Trophoblast cell (in vitro differentiated cells and primary cell): ENCODE measurements around the gene ZNF45.
A peak's percentile ranks its signal among the peaks of the same experiment; 100 is the strongest.

Source experiments
- DNase-seq, 2 donors: peaks; one replicate each; pipeline ENCODE4 v3.0.0-alpha.2; 2016
- H2AFZ ChIP-seq: 2 replicates; pipeline ENCODE4 v1.6.1; 2013; ENCODE audit warnings: low read length, moderate library complexity, mild to moderate bottlenecking; ENCODE audit not compliant: insufficient read depth, poor library complexity
- H2AK5ac ChIP-seq: 2 replicates; pipeline ENCODE4 v1.6.1; 2013; ENCODE audit warnings: mild to moderate bottlenecking, low read length
- H2BK120ac ChIP-seq: 2 replicates; pipeline ENCODE4 v1.6.1; 2013; ENCODE audit warnings: low read length, mild to moderate bottlenecking, moderate library complexity; ENCODE audit not compliant: insufficient read depth, poor library complexity
- H2BK12ac ChIP-seq: 2 replicates; pipeline ENCODE4 v1.6.1; 2013; ENCODE audit warnings: mild to moderate bottlenecking, low read length, moderate library complexity
- H2BK5ac ChIP-seq: 2 replicates; pipeline ENCODE4 v1.6.1; 2013; ENCODE audit warnings: low read length, low read depth, moderate library complexity, mild to moderate bottlenecking; ENCODE audit not compliant: poor library complexity
- H3K14ac ChIP-seq: 2 replicates; pipeline ENCODE4 v1.6.1; 2013; ENCODE audit warnings: mild to moderate bottlenecking, low read length
- H3K18ac ChIP-seq: 2 replicates; pipeline ENCODE4 v1.6.1; 2013; ENCODE audit warnings: mild to moderate bottlenecking, low read length
- H3K23ac ChIP-seq: 2 replicates; pipeline ENCODE4 v1.6.1; 2013; ENCODE audit warnings: low read length
- H3K27ac ChIP-seq: 2 replicates; pipeline ENCODE4 v1.5.1; 2013; ENCODE audit warnings: low read depth, mild to moderate bottlenecking, inconsistent platforms, low read length, moderate library complexity
- H3K27me3 ChIP-seq: 2 replicates; pipeline ENCODE4 v1.6.1; 2013; ENCODE audit warnings: inconsistent platforms, mild to moderate bottlenecking, low read length, moderate library complexity; ENCODE audit not compliant: insufficient read depth
- H3K36me3 ChIP-seq, 2 experiments: 1 replicate in 1 of 2; 2 replicates in 1 of 2; pipeline ENCODE4 v1.6.1; 2013; ENCODE audit warnings: low read length in 2 of 2, mild to moderate bottlenecking in 2 of 2, moderate library complexity in 1 of 2; ENCODE audit not compliant: insufficient read depth in 2 of 2, control insufficient read depth in 1 of 2
- H3K4ac ChIP-seq: 2 replicates; pipeline ENCODE4 v1.6.1; 2013; ENCODE audit warnings: low read depth, mild to moderate bottlenecking, low read length, moderate library complexity
- H3K4me1 ChIP-seq, 2 experiments: 1 replicate in 1 of 2; 2 replicates in 1 of 2; pipeline ENCODE4 v1.6.1; 2013; ENCODE audit warnings: low read length in 2 of 2, mild to moderate bottlenecking in 2 of 2, moderate library complexity in 1 of 2; ENCODE audit not compliant: insufficient read depth in 2 of 2, control insufficient read depth in 1 of 2
- H3K4me2 ChIP-seq: 2 replicates; pipeline ENCODE4 v1.6.1; 2013; ENCODE audit warnings: inconsistent platforms, mild to moderate bottlenecking, low read length, moderate library complexity
- H3K4me3 ChIP-seq: 2 replicates; pipeline ENCODE4 v1.5.1; 2013; ENCODE audit warnings: mild to moderate bottlenecking, low read depth, low read length, inconsistent platforms
- H3K79me1 ChIP-seq: one replicate; pipeline ENCODE4 v1.6.1; 2013; ENCODE audit warnings: low read length
- H3K79me2 ChIP-seq: 2 replicates; pipeline ENCODE4 v1.6.1; 2013; ENCODE audit warnings: low read length, mild to moderate bottlenecking; ENCODE audit not compliant: control insufficient read depth, insufficient read depth, poor library complexity
- H3K9ac ChIP-seq: 2 replicates; pipeline ENCODE4 v1.6.1; 2013; ENCODE audit warnings: mild to moderate bottlenecking, low read length
- H3K9me3 ChIP-seq: 2 replicates; pipeline ENCODE4 v1.6.1; 2013; ENCODE audit warnings: low read depth, mild to moderate bottlenecking, control low read depth, inconsistent platforms, low read length; ENCODE audit not compliant: insufficient read depth
- H4K12ac ChIP-seq: 2 replicates; pipeline ENCODE4 v1.6.1; 2013; ENCODE audit warnings: low read depth, mild to moderate bottlenecking, low read length, moderate library complexity
- H4K8ac ChIP-seq: 2 replicates; pipeline ENCODE4 v1.6.1; 2013; ENCODE audit warnings: low read depth, mild to moderate bottlenecking, low read length, moderate library complexity
- H4K91ac ChIP-seq: one replicate; pipeline ENCODE4 v1.6.1; 2013; ENCODE audit warnings: low read depth, mild to moderate bottlenecking, low read length, moderate library complexity
- WGBS: extraction: QIAGEN DNeasy Blood & Tissue Kit; methylation state at CpG from one replicate; pipeline ENCODE4 v1.1.7; 2013; ENCODE audit warnings: missing lambda C conversion rate; ENCODE audit not compliant: insufficient read length, insufficient coverage; ENCODE audit errors: extremely low coverage; 5-methylcytosine and 5-hydroxymethylcytosine counted together

The ZNF45 gene

DNA sequence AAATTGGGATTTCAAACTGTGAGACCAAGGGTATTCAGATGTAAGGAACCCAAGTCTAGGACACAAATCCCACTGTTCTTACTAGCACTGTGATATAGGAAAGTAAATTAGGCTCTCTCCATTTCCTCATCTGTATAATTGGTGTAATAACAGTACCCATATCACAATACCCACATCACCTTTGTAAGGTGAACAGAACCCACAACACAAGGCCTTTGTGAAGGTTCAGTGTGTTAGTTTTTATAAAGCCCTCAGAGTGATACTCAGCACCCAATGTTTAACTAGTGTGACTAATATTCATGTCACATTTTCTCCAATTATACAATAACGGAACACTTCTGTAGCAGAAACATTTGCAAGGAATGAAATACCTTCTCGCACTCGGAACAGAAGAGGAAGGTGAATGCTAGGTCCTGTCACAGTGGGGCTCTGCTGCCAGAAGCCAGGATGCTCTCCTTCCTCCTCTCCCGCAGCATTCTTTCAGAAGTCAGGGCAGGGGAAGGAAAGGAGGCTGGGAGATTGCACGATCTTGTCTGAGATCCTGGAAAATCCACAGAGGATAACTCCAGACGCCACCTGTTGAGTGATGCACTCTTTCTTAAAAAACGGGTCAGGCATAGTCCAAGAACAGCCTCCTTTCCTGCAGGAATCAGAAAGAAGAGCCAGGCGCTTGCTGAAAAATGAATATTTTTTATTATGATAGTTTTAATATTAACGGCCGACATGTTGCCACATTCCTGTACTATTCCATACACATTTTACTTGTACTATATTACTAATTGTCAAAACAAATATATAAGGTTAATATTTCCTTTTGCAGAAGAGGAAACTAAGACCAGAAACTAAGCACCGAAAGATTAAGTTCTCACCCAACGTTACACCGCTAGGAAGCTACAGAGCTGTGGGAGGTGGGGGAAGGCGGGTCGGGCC lies 762 bp downstream of the ZNF45 start:
- Histone ChIP-seq H3K4me2 (peak overlapping the region; percentile 76), H3K9ac (peak overlapping the region; percentile 97), H3K79me1 (peaks cover 2% of the 10 kb centered on the region), H3K4me3 (peak overlapping the region; percentile 91), H2AK5ac (no peak overlapping the region), H3K23ac (no peak overlapping the region), H3K18ac (no peak overlapping the region), H2BK5ac (no peak overlapping the region), H3K4ac (no peak overlapping the region), H2BK120ac (no peak overlapping the region), H3K14ac (no peak overlapping the region), H3K9me3 (no peaks in the 10 kb centered on the region), H3K4me1 (peaks cover 0 to 3% of the 10 kb centered on the region in 2 experiments), H3K27me3 (no peaks in the 10 kb centered on the region), H4K12ac (peak overlapping the region; percentile 88), H4K8ac (peak overlapping the region; percentile 55), H4K91ac (peak overlapping the region; percentile 12), H2BK12ac (no peak overlapping the region), H2AFZ (peak overlapping the region; percentile 95), H3K27ac (peak overlapping the region; percentile 70), H3K36me3 (peaks cover 6 to 13% of the 10 kb centered on the region in 2 experiments), H3K79me2 (no peaks in the 10 kb centered on the region)
- no CpG with 5 or more reads among the region's 15 CpGs for WGBS
- no peak for DNase-seq

DNA sequence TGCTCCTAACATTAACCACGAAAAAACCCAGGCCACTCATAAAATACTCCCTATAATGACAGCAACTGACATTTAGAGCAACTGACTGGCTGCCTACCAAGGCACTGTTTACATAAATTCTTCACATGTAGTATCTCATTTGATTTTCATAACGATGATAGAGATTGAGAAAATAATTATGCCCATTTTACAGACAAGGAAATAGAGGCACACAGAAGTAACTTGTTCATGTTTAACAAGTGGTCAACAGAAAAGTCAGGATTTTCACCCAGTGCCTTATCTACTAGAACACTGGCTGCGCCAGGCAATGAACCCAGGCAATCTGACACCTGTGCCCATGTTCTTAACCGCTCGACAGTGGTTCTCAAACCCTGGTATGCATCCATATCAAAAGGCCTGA lies 6.3 kb downstream of the ZNF45 start:
- no CpG with 5 or more reads among the region's 5 CpGs for WGBS
- Histone ChIP-seq H4K12ac (no peak overlapping the region), H3K4me2 (no peak overlapping the region), H2BK5ac (no peak overlapping the region), H4K91ac (no peak overlapping the region), H2AK5ac (no peak overlapping the region), H3K23ac (no peak overlapping the region), H3K36me3 (peaks cover 13 to 29% of the 10 kb centered on the region in 2 experiments), H3K79me2 (no peaks in the 10 kb centered on the region), H3K4me3 (no peak overlapping the region), H3K14ac (no peak overlapping the region), H3K27me3 (no peaks in the 10 kb centered on the region), H3K79me1 (no peaks in the 10 kb centered on the region), H2BK12ac (no peak overlapping the region), H2BK120ac (no peak overlapping the region), H3K4me1 (no peaks in the 10 kb centered on the region), H4K8ac (no peak overlapping the region), H3K18ac (no peak overlapping the region), H3K9ac (no peak overlapping the region), H2AFZ (no peak overlapping the region), H3K9me3 (no peaks in the 10 kb centered on the region), H3K27ac (no peak overlapping the region), H3K4ac (no peak overlapping the region)
- no peak for DNase-seq

DNA sequence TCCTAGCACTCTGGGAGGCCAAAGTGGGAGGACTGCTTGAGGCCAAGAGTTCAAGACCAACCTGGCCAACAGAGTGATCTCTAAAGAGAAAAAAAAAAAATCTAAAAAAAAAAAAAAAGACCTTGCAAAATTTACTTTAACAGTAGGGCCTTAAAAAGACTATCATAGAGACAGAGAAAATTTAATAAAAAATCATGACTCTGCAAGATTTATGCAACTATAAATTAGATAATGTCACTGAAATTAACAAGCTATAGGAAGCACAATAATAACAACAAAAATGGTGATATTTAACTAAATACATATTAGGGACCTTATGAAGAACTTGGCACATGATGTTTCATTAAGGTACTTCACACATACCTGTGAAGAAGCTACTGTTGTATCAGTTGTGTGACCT lies 11.2 kb downstream of the ZNF45 start:
- H3K4me2 ChIP-seq: no peak overlapping the region
- H2BK12ac ChIP-seq: no peak overlapping the region
- H3K27me3 ChIP-seq: no peaks in the 10 kb centered on the region
- no peaks in the 10 kb centered on the region for H3K79me1 ChIP-seq
- no peak overlapping the region for H4K12ac ChIP-seq
- no peak for DNase-seq
- no peak overlapping the region for H3K4ac ChIP-seq
- no peak overlapping the region for H3K9ac ChIP-seq
- no peak overlapping the region for H3K4me3 ChIP-seq
- peaks cover 14 to 19% of the 10 kb centered on the region in 2 experiments for H3K36me3 ChIP-seq
- H3K9me3 ChIP-seq: no peaks in the 10 kb centered on the region
- no peak overlapping the region for H4K8ac ChIP-seq
- H2AFZ ChIP-seq: no peak overlapping the region
- H4K91ac ChIP-seq: no peak overlapping the region
- H2AK5ac ChIP-seq: no peak overlapping the region
- H3K18ac ChIP-seq: no peak overlapping the region
- H3K23ac ChIP-seq: no peak overlapping the region
- no peak overlapping the region for H2BK120ac ChIP-seq
- H3K14ac ChIP-seq: no peak overlapping the region
- no peak overlapping the region for H2BK5ac ChIP-seq
- no peaks in the 10 kb centered on the region for H3K4me1 ChIP-seq
- no peaks in the 10 kb centered on the region for H3K79me2 ChIP-seq
- no peak overlapping the region for H3K27ac ChIP-seq

DNA sequence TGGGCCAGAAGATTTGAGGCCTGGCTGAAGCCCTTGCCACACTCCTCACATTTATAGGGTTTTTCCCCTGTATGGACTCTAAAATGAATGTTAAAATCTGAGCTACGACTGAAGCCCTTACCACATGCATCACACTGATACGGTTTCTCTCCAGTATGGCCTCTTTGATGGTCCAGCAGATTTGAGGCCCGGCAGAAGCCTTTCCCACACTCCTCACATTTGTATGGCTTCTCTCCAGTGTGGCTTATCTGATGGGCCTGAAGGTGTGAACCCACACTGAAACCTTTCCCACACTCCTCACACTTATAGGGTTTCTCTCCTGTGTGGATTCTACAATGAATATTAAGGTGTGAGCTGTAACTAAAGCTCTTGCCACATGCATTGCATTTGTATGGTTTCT lies 21.0 kb downstream of the ZNF45 start:
- H3K14ac ChIP-seq: no peak overlapping the region
- H4K12ac ChIP-seq: no peak overlapping the region
- WGBS: no CpG with 5 or more reads among the region's 3 CpGs
- no peak overlapping the region for H3K18ac ChIP-seq
- peaks cover 24 to 40% of the 10 kb centered on the region in 2 experiments for H3K36me3 ChIP-seq
- no peak overlapping the region for H2AK5ac ChIP-seq
- no peak overlapping the region for H3K23ac ChIP-seq
- H4K91ac ChIP-seq: no peak overlapping the region
- no peak overlapping the region for H3K9ac ChIP-seq
- no peak overlapping the region for H3K4me3 ChIP-seq
- no peak overlapping the region for H3K4me2 ChIP-seq
- no peak overlapping the region for H2AFZ ChIP-seq
- H3K27ac ChIP-seq: no peak overlapping the region
- H2BK5ac ChIP-seq: no peak overlapping the region
- no peak overlapping the region for H2BK120ac ChIP-seq
- no peaks in the 10 kb centered on the region for H3K79me1 ChIP-seq
- DNase-seq: no peak
- H3K27me3 ChIP-seq: no peaks in the 10 kb centered on the region
- no peak overlapping the region for H3K4ac ChIP-seq
- peaks cover 18% of the 10 kb centered on the region for H3K9me3 ChIP-seq
- no peak overlapping the region for H4K8ac ChIP-seq
- no peak overlapping the region for H2BK12ac ChIP-seq
- H3K4me1 ChIP-seq: no peaks in the 10 kb centered on the region
- H3K79me2 ChIP-seq: no peaks in the 10 kb centered on the region
